ENCODE data around the gene SYNPR.
A peak's percentile ranks its signal among the peaks of the same experiment; 100 is the strongest.

SYNPR gene

DNA sequence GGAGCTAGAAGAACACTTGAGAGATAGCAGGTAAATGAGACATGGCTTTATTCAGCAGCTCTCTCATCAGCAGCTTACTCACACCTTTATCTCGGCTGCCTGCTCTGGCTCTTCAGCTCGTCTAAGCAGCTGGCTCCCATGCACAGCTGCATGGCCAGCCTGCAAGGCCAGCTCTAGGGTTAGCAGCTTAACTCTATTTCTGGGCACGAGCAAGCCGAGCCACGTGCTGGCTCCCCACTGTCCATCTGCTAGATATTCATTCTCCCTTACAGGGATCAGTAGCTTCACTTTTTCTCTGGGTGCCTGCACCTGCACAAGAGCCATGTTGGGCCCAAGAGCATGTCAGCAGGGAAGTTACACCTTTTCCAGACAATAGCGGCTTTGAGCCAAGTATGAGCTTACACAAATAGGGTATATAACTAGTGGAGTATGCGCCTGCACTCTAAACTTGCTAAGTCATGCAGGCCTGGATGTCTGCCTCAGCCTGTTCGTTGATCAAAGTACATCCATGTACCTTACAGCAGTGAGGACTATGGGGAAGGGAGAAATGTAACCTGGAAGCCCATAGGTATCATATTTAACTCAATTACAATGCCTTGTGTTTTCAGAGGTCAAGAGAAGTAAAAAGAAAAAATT lies 199.5 kb downstream of the SYNPR start:
- DNase-seq, result peak; percentile 0

DNA sequence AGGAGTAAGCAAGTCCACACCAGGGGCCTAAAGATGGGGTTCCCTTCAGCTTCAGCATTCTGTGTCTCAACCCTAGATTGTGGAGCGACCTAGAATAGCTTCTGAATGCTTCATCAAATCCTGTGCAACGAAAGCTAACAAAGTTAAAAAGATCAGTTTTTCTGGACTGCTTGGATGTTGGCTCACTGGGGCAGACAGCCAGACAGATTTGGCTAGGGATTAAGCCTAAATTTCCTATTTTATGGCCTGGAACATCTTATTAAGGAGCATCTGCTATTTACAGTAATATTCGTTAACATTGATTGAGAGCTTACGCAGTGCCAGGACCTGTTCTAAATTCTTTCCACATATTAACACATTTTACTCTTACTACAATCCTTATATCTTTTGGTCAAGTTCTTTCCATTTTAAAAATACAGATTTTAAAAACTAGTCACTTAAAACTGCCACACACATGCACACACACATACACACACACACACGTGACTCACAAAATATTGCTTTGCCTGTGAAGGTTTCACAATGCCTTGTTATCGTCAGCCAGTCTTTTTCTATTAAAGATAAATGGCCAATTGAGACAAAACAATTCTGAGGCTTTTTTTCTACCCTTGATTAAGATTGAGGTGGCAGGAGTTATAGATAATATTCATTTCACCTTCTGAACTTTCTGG lies 201.0 kb downstream of the SYNPR start:
- no peak for DNase-seq

DNA sequence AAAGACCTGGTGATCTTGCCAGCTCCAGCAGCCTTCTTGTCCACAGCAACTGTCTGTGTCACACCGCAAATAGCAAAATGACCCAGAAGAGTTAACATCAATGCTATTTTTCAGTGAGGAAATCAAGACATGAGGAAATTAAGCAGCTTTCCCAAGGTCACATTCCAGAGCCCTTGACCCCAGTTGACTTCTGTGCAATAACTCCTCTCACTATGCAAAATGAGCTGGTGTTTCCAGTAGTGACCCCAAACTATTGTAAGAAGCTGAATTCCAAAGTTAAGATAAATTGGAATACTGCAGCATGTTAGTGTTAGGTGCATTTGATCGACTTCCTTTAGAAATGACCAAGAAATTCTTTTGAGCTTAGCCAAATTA lies 201.5 kb downstream of the SYNPR start:
- no peak for DNase-seq

DNA sequence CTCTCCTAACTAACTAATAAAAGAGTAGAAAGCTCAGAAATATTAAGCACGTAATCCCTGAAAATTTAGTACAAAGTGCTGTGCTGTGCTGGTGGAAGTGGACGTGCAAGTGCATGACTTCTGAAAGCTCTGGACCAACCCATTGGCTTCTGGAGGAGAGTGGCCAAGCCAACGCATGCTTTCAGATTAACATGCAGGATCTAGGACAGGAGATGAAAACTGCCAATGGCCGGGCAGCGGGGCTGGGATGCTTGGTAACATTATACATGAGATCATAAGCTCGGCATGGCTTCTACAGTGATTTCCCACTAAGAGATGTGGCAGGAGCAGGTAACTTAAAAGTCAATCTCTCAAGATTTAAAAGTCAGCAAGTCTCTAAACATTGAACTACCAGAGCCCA lies 203.5 kb downstream of the SYNPR start:
- DNase-seq, result no peak

DNA sequence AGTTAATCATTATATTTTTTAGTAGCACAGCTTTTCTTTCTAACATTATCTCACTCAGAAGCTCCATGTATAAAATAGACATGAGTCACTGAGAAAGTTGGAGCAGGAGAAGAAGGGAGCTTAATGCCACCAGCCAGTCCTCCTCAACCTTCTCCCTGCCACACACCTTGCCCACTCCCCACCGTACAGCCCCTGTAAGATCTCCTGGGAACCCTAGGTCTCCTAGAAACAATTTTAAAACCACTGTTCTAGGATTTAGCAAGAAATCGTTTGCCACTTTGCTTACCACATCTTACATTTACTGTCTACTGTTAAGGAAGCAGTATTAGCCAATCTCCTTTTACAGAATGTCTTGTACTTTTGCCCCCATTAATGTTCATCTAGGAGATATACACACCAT lies 204.2 kb downstream of the SYNPR start:
- DNase-seq, result no peak

DNA sequence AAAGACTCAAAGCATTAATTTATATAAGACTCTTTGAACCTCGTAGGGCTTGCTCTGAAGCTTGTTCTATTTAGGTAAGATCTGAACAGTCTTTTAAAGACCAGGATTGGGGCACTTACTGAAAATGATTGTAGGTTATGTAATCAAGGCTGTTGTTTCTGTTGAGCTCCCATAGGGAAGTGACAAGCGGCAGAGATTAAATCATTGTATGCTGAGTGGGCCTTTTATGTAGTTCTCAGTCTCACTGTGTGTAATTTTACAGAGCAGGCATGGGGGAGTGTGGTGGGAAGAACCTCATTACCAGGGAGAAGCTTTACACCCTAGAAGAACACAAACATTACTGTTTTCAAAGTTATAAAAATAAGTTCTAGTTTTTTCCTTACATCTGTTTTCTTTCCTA lies 214.4 kb downstream of the SYNPR start:
- no peak for DNase-seq

DNA sequence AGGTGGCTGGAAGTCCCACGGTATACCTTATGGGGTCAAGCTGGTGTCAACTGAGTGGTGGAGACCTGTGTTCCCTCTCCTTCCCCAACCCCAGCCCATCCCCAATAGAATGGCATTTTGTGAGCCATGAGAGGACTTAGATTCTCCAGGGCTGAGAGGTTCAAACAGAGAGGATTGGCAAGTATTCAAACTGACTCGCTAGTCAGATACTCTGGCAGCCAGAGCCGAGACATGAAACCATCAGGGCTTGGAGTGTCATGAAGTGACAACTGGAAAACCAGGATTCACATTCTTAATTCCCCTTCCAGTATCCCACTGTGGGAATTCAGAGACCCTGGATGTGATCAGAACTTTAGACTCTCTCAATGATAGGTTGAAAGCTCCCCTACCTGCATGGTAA lies 215.0 kb downstream of the SYNPR start:
- DNase-seq, result no peak

DNA sequence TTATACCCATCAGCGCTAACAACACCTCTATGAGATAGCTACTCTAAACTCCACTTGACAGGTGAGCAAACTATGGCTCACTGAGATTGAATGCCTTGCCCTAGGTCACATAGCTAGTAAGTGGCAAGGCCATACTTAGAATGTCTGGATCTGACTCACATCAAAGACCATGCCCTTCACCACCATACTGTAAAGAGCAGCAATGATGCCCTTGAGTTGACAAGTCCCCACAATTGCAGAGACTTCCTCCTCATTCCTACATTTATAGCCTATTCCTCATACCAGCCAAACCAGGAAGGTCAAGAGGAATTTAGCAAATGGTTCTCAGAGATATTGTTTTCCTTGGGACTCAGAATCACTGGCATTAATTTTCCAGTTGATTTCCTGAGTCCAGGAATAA lies 216.5 kb downstream of the SYNPR start:
- DNase-seq, result peak; percentile 35

DNA sequence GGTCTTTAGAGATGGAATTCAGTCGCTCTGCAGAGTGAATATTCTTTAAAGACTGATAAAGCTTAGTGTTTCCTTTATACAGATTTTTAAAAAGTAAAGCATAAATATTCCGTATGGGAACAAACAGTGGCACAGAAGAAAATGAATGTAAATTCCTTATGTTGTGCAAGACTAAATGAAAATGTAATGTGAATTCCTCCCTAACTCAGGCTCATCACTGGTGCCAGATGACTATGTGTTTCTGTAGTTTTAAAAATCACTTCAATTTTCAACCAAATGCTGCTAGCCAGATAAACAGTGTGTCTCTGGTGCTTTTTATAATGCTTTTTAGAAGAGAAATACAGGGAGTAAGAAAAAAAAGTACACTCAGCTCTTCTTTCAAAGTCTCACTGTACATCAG lies 219.5 kb downstream of the SYNPR start:
- no peak for DNase-seq

DNA sequence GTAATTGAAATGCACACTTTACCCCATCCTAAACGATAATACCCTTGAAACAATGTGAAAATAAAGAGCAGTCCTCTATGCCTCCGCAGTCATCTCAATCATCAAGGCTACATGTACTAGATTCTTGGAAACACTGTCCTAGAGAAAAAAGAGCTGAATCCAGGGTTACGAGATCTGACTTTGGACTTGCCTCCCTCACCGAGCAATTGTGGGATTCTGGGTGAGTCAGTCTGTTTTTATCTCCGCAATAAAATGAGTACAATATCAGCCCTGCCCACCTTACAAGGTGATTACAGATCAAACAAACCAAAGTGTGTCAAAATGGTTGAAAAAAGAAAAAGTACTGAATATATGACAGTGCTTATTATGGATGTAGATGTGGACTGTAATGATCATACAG lies 222.1 kb downstream of the SYNPR start:
- DNase-seq, result no peak

DNA sequence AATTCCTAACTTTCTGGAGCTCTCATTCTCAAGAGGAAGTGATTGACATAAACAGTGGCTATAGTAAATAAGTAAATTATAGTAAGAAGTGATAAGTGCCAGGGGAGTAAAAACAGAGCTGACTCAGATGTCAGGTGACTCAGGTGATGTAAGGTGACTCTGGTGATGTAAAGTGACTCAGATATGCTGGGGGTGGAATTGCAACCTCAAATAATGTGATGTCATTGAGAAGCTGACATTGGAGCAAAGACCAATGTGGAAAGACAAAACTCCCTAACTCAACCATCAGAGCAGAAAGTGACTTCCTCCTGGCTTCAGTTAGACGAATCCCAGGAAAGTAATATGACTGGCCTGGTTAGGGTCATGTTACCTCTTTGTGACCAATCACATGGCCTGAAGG lies 230.2 kb downstream of the SYNPR start:
- DNase-seq, result peak; percentile 50

DNA sequence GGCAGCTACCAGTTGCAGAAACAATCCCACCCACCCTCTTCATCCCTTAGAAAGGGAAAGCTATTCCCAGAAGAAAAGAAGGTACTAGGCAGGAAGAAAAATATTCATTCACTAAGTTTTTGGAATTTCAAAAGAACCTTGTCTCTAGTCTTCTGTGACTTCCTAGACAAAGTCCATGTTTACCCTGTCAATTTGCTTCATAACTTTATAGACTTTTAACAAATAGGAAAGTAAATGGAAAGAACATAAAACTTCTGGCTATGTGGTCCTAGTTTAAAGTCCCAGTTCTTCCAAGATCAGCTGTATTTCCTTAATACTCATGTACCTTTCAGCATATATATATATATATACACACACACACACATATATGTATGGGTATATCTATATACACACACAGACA lies 230.7 kb downstream of the SYNPR start:
- DNase-seq, result no peak

DNA sequence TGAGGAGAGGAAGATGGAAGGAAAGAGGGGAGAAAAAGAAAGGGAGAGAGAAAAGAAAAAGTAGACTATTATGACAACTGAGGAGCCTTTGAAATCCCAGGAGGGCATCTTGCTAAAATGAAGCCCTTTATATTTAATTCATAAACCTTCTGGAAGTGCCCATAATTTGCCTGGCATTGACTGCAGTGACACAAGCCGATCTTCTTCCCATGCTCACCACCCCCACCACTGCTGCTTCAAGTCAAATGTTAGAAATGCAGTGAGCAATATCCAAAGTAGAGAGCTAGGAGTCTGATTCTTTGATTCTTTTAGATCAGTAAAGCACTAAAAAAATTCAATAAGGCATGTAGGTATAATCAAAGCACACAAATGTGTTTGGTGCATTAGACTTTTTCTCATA lies 235.7 kb downstream of the SYNPR start:
- no peak for DNase-seq

DNA sequence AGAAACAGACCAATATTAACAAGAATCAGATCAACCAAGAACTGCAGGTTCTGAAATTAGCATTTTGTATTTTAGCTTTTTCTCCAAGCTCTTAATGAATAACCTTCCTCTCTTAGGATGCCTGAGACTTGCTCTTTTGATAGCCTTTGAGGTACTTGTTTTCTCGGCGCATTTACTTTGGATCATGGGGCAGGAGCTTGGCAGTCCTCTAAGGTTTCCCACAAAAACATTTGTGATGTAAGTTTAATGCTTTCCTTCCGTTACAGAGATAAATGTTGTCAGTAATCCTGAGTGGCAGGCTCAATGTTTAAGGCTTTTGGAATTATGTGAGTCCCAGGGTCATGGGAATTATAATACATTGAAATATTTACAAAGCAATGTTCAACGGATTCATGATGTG lies 236.6 kb downstream of the SYNPR start:
- DNase-seq, result no peak

DNA sequence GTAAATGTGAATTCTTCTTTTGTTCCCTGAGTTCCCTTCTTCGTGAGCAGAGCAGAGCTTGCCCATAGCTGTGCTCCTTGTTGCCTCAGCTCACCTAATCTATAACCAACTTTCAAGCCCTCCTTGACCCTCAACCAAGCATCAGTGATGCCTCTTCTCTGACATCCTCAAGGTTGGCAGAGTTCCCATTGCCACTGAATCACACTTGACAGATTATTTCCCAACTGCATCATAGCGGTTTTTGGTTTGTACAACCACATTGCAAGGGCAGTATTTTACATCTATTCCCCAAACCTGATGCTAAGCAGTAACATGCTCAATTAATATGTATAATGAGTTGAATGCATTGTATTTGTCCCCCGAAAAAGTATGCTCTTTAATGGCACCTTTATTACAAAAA lies 241.3 kb downstream of the SYNPR start:
- no peak for DNase-seq

DNA sequence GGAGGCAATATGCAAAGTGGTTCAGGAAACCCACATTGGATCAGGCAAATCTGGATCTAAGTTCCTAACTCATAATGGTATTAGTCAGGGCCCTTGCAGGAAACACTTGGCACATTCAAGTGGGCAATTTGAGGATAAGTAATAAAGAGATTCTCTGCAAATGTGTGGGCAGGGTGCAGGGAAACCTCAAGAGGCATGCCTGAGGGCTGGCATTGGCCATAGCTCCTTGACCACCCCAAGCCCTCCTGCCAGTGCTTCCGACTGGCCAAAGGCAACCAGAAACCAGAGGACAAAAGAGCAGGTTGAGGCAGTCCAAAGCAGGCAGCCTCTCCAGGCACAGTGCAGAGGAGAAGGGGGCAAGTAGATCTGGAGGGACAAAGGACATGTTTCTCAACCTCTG lies 243.5 kb downstream of the SYNPR start:
- DNase-seq, result no peak

DNA sequence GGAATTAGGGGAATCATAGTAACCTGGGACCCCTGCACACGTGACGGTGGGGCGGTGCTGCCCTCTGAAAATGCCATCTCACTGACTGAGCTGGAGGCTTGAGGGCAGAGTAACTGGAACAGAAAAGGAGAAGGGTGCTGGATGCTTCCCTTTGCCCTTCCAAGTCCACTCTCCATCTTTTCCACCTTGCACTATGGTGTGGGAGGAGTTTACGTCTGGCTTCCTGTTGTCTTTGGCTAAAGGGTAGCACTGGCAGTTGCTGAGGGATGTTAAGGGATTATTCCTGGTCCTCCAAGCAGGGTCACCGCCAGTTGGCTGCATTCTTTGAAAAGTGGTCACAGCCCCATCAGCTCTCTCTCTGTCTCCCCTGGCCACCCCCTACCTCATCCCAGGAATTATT lies 245.0 kb downstream of the SYNPR start:
- peak; percentile 3 for DNase-seq

DNA sequence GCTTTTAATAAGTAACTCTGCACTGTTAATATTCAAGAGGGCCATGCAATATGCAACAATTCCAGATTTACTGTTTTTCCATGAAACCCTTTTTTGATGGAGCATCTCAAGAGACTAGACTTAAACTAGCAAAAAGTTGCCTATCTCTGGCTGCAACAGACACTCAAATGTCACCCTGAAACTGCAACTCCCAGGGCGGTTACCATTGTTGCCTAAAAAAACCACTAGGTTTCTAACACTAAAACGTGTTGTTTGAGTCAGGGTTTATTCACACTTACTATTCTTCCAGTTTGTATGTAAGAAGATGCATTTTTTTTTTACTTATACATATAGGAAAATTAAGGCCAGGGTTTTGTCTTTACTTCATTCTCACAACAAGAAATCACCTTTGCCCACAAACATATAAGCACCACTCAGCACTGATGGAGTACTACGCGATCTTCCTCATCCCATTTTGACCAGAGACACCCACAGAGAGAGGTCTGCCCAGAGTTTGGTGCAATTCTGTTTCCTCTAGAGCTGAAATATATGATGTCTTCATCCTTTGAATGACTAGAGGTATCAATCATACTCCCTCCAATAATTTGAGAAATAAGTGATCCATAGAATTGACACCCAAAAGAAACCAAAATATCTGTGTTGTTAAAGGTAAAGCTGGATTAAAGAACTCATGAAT lies 250.4 kb downstream of the SYNPR start:
- no peak for DNase-seq

DNA sequence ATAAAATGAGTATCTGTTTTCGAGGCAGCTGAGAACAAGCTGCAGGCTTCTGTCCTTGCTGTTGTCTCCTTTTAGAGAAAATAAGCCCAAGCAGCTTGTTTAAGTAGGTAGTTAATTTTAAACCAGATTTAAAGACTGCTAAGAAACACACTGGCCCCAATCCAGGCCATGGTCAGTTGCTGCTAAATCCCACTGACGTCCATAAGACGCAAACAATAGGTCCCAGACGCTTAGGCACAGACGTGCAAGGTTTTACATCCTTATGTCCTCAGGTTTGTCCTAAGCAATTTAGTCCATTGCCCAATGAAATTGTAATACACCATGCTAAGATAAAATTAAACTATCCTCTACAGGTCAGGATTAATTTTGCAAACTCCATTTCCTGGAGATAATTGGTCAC lies 254.4 kb downstream of the SYNPR start:
- DNase-seq, result no peak

DNA sequence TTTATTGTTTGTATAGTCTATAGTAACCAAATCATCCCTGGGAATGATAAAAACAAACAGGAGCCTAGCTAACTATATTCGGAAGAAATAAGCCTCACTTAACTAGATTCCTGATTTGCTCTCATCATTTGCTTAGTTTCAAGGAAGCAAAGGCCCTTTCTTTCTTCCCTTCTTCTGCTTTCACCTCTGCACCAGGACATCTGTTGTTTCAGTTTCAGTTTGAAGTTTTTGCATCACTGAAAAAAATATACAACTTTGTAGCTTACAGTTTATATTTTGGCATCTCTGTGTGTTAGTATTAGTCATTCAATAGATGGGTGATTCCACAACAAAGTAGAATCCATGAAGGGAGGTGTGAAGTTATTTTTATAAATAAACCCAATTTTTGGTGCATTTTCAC lies 260.8 kb downstream of the SYNPR start:
- no peak for DNase-seq

DNA sequence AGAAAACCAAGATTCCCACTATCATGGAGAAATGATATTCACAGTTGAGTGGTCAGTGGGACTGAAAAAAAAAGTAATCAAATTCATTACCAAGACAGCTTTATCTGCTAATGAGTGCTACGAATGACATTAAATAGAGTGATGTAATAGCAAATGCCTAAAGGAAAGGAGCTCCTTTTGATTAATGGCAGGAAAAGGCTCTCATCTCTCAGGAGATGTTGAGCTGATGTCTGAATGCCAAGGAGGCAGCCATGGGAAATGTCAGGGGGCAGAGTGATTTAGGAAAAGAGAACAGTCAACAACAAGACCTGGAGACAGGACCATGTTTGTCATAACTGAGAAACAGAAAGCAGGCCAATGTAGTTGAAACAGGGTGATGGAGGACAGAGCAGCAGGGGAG lies 277.7 kb downstream of the SYNPR start:
- no peak for DNase-seq

DNA sequence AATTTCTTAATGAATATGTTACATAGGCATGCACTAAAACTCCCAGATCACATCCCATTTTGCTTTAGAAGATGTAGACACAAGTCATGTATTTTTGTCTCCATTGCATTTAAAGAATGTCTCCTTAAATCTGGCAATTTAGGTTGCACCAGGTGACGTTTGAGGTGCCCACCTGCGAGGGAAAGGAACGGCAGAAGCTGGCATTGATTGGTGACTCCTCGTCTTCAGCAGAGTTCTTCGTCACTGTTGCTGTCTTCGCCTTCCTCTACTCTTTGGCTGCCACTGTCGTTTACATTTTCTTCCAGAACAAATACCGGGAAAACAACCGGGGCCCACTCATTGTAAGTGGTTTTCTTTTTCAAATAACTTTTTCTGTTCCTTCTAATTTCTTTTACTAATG lies 278.3 kb downstream of the SYNPR start:
- DNase-seq, result no peak

DNA sequence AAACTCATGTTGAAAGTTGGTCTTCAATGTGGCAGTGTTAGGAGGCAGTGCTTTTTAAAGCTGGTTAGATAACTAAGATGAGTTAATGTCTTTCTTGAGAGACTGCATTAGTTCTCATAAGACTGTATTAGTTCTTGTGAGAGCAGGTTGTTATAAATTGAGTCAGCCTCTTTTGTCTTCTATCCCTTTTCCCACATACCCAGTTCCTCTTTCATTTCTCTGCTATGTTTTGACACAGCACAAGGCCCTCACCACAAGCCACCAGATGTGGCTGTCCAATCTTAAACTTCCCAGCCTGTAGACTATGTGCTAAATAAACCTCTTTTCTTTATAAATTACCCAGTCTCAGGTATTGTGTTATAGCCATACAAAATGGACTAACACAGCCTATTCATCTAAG lies 279.8 kb downstream of the SYNPR start:
- DNase-seq, result no peak

DNA sequence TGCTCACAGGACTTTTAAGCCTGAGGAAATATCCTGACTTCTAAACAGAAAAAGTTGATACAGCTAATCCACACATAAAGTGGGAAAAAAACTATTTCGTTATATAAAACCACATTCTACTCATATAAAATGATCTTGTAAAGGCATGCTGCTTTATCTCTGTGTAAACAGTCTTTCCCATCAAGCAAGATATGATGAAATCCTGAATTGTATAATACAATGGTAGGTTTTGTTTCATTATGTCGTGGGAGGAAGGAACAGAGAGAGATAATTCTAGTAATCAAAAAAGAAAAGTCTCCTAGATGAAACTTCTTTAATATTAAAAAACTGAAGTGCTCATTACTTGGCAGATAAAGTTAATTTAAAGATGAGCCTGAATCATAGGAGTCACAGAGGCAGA lies 281.8 kb downstream of the SYNPR start:
- DNase-seq, result no peak

DNA sequence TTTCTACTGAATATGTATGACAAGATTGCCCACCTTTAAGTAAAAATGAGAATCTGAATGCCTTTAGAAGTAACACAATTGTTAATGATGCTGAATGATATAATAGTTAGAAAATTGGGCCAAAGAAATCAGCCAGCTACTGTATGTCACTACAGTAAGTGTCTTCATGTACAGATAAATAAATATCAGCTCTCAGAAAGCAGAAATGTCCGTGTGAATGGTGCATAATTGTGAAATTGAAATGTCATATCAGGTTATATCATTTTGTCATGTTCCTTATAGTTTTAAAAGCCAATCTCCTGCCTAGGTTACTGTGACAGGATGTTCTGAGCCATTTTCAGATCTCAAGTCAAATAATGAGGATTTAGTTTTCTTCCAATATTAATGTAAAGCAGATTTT lies 283.8 kb downstream of the SYNPR start:
- DNase-seq, result no peak
